Measurements from ENCODE around the gene RPL37A.

GRCh38 chr2:216516730-216517350 is 18.2 kb downstream of the RPL37A start:
- TF ChIP-seq POLR2A (IDR thresholded peaks at IDR 0.05) (no peak), CTCF (IDR thresholded peaks at IDR 0.05 in 4 of 5, conservative IDR thresholded peaks at IDR 0.05 in 1 of 5) (peak; percentile 32 to 67 (median 53))
